GM12878 (cell line): ENCODE measurements around the gene SLC22A31. TPM values are rescaled to one million over a fixed set of nuclear protein-coding genes. Genes with fewer than 3 reads are reported as not detected.
A peak's percentile ranks its signal among the peaks of the same experiment; 100 is the strongest.

Experiments
- ATAC-seq: fragments of 200-7000 bp; cut with Tn5 transposase; 3 replicates; pipeline ENCODE4 v1.9.1; 2020; ENCODE audit warnings: mild to moderate bottlenecking, moderate library complexity
- BruUV-seq: library from RNA; stranded (reverse); fragments of 400-500 nt; replicated peaks from 2 replicates; lab custom pipeline; 2021; lab: Mats Ljungman, UMichigan
- CTCF ChIA-PET: fragments of 300-600 bp; sonication (Branson Sonifier 250); formaldehyde crosslinking; extraction: SDS; loops from one replicate; lab custom pipeline; 2021; ENCODE audit warnings: inconsistent platforms; lab: Yijun Ruan, JAX
- POLR2A ChIA-PET: fragments of 350-600 bp; formaldehyde crosslinking; extraction: SDS; loops from one replicate; lab custom pipeline; 2021; ENCODE audit warnings: inconsistent platforms; lab: Charles Lee
- RAD21 ChIA-PET: fragments of 300-600 bp; sonication (Branson Sonifier 250); formaldehyde crosslinking; loops from one replicate; lab custom pipeline; 2023; ENCODE audit warnings: antibody characterized with exemption; ENCODE audit not compliant: unreplicated experiment; lab: Charles Lee
- SMC1A ChIA-PET: fragments of 300-600 bp; sonication (Branson Sonifier 250); formaldehyde crosslinking; loops from one replicate; lab custom pipeline; 2023; ENCODE audit not compliant: unreplicated experiment, uncharacterized antibody; lab: Charles Lee
- DNase-seq: peaks from one replicate; pipeline ENCODE4 v3.0.0-alpha.2; 2011; ENCODE audit warnings: low read depth, low spot score
- FAIRE-seq: peaks from 3 replicates; lab custom pipeline; 2011; peaks lifted over from hg19 to GRCh38; lab: Jason Lieb, UNC
- H2AFZ ChIP-seq: 2 replicates; pipeline ENCODE4 v1.6.0; 2011; ENCODE audit warnings: low read depth, low read length, control low read depth; ENCODE audit not compliant: control insufficient read depth
- H3K27ac ChIP-seq: 2 replicates; pipeline ENCODE4 v1.5.1; 2011; ENCODE audit warnings: control low read depth; ENCODE audit not compliant: control insufficient read depth, insufficient read depth
- H3K27me3 ChIP-seq, 2 experiments: replicated peaks in 1 of 2; 2 replicates each; pipeline versions ENCODE4 v1.6.0 to v1.6.1; 2011; ENCODE audit warnings: low read length in 1 of 2; ENCODE audit not compliant: control insufficient read depth in 2 of 2, insufficient read depth in 2 of 2
- H3K36me3 ChIP-seq, 2 experiments: 2 replicates each; pipeline ENCODE4 v1.5.1; 2011; ENCODE audit warnings: low read length in 1 of 2; ENCODE audit not compliant: control insufficient read depth in 2 of 2, insufficient read depth in 2 of 2
- H3K4me1 ChIP-seq: 2 replicates; pipeline ENCODE4 v1.6.1; 2011; ENCODE audit warnings: mild to moderate bottlenecking, low read length, moderate library complexity, mixed read lengths; ENCODE audit not compliant: control insufficient read depth, insufficient read depth
- H3K4me2 ChIP-seq: 2 replicates; pipeline ENCODE4 v1.6.0; 2011; ENCODE audit warnings: control low read depth; ENCODE audit not compliant: control insufficient read depth, insufficient read depth
- H3K4me3 ChIP-seq: fragments of 200-600 bp; sonication (generic); 2 replicates; pipeline ENCODE4 v1.5.1; 2016
- H3K79me2 ChIP-seq: 2 replicates; pipeline ENCODE4 v1.6.0; 2011; ENCODE audit warnings: low read length; ENCODE audit not compliant: control insufficient read depth, insufficient read depth
- H3K9ac ChIP-seq: 2 replicates; pipeline ENCODE4 v1.8.0; 2011; ENCODE audit warnings: low read length, control low read depth, mixed read lengths; ENCODE audit not compliant: control insufficient read depth, insufficient read depth
- H3K9me3 ChIP-seq: replicated peaks from 3 replicates; pipeline ENCODE4 v1.5.1; 2011; ENCODE audit warnings: mild to moderate bottlenecking, low read length; ENCODE audit not compliant: control insufficient read depth, insufficient read depth
- H4K20me1 ChIP-seq: 2 replicates; pipeline ENCODE4 v1.6.0; 2011; ENCODE audit not compliant: control insufficient read depth, insufficient read depth
- CEBPB ChIP-seq, 2 experiments: fragments of 150-350 bp in 1 of 2; IDR thresholded peaks; 2 replicates each; pipeline ENCODE4 v1.6.1; 2012 to 2014; ENCODE audit warnings: low read depth in 2 of 2, low read length in 2 of 2, borderline replicate concordance in 1 of 2, inconsistent platforms in 1 of 2
- NFYA ChIP-seq: IDR thresholded peaks from 2 replicates; pipeline ENCODE4 v1.6.1; 2011; ENCODE audit warnings: low read depth, mild to moderate bottlenecking, low read length, improper control_type of control experiment, borderline replicate concordance
- TAF1 ChIP-seq: IDR thresholded peaks from 2 replicates; pipeline ENCODE4 v1.6.1; 2011; ENCODE audit warnings: mild to moderate bottlenecking, low read depth, low read length, borderline replicate concordance
- ZNF592 ChIP-seq: fragments of 450-650 bp; IDR thresholded peaks from 2 replicates; pipeline ENCODE4 v1.6.1; 2017; ENCODE audit warnings: mild to moderate bottlenecking, moderate library complexity
- WGBS: methylation state at CpG from one replicate; pipeline ENCODE4 v1.1.6; 2016; ENCODE audit warnings: low lambda C conversion rate; ENCODE audit not compliant: insufficient replicate concordance, insufficient coverage; ENCODE audit errors: missing lambda C conversion rate; 5-methylcytosine and 5-hydroxymethylcytosine counted together
- in situ Hi-C: fragments of 300-500 bp; cut with MboI; formaldehyde crosslinking; loops from 9 replicates; pipeline ENCODE4 v1.14.3; 2018; ENCODE audit warnings: mixed read lengths
- intact Hi-C: fragments of 100-400 bp; cut with micrococcal nuclease; formaldehyde crosslinking; loops from one replicate; pipeline ENCODE4 v1.14.2; 2022; ENCODE audit not compliant: unreplicated experiment
- polyA plus RNA-seq, 11 experiments: library from polyadenylated mRNA; depleted of rRNA in 4 of 11; unstranded in 6 of 11; stranded (reverse) in 5 of 11; fragments of >200 nt; fragmentation: Nextera tagmentation in 4 of 11; fragmentation: Illumina TruSeq in 1 of 11; extraction: Ambion mirVana in 4 of 11; extraction: Trizol in 1 of 11; gene quantifications; 1 replicate in 1 of 11; 2 replicates in 10 of 11; pipeline versions ENCODE4 v1.2.1 to v1.2.3, GENCODE V29; 2011 to 2016; ENCODE audit warnings: inconsistent platforms in 2 of 11, missing spikeins in 2 of 11, low read depth in 1 of 11
- total RNA-seq, 4 experiments: library from RNA; depleted of rRNA in 3 of 4; stranded (reverse); fragments of >200 nt in 3 of 4; fragmentation: Illumina TruSeq in 1 of 4; extraction: Trizol in 1 of 4; gene quantifications; 2 replicates each; pipeline versions ENCODE4 v1.2.1 to v1.2.3, GENCODE V29; 2013 to 2021

The SLC22A31 gene
- total and polyA plus RNA-seq, 10 of the 15 experiments (the other 5 are each of a cell fraction or from before 2014, with no cell fraction given), result 0.13 to 0.24 (median 0.23) TPM; not detected in 7

- no peak for TF ChIP-seq ZNF592
Measured at GRCh38 chr16:89193576-89194293, 6.6 kb downstream of the SLC22A31 start (continued).

GRCh38 chr16:89192956-89193575, 7.3 kb downstream of the SLC22A31 start:
- Histone ChIP-seq H4K20me1 (no peaks in the 10 kb centered on the region), H3K4me1 (no peaks in the 10 kb centered on the region), H3K9ac (no peak overlapping the region), H3K27me3 (no peaks in the 10 kb centered on the region), H3K27ac (no peak overlapping the region), H3K4me2 (no peak overlapping the region), H2AFZ (no peak overlapping the region), H3K9me3 (no peaks in the 10 kb centered on the region), H3K36me3 (no peaks in the 10 kb centered on the region), H3K4me3 (no peak overlapping the region), H3K79me2 (no peaks in the 10 kb centered on the region)
- intact Hi-C loops (loop anchor here (2.0 kb wide), 1 partner anchor 20 kb away; no protein-coding TSS in a partner anchor), in situ Hi-C loops (no loop called here)
- BruUV-seq, result no TSS peak
- WGBS, result 48% methylated on average over 17 of the region's 39 CpGs
- ATAC-seq, result peak; percentile 11
- no peak for TF ChIP-seq TAF1
- no peak for TF ChIP-seq CEBPB (IDR thresholded peaks at IDR 0.05; ENCODE audit: borderline replicate concordance in 1 of 2, low read depth in 2 of 2, low read length in 2 of 2)
- TF ChIP-seq NFYA, result no peak
- FAIRE-seq, result no peak
- CTCF ChIA-PET, result interaction anchor here (0.7 to 0.8 kb wide), 2 partner anchors 25 to 335 kb away, joined by 3 read pairs; no protein-coding TSS in a partner anchor
- POLR2A ChIA-PET, result interaction anchor here (0.5 kb wide), 2 partner anchors 12 to 299 kb away, joined by 5 to 6 read pairs; no protein-coding TSS in a partner anchor
- SMC1A ChIA-PET, result no interaction called here
- DNase-seq, result no peak
- RAD21 ChIA-PET, result interaction anchor here (0.7 to 1.2 kb wide), 5 partner anchors 19 to 336 kb away, joined by 3 to 6 read pairs (median 4); partner anchors contain the start of genes CDH15, GALNS and TRAPPC2L
